Measurements from ENCODE around the gene NFE2L2. TPM values are rescaled to one million over a fixed set of nuclear protein-coding genes. Genes with fewer than 3 reads are reported as not detected.

NFE2L2 gene
- total RNA-seq, 1 donor from 2014 or later: 51.4 TPM

- TF ChIP-seq CTCF (IDR thresholded peaks at IDR 0.05; ENCODE audit: partially characterized antibody, unreplicated experiment): no peak
- no peak overlapping the region for H3K27ac Mint-ChIP-seq (ENCODE audit: unreplicated experiment)
- no peaks in the 10 kb centered on the region for H3K36me3 Mint-ChIP-seq (ENCODE audit: unreplicated experiment)
- H3K4me1 Mint-ChIP-seq (ENCODE audit: low read depth, unreplicated experiment): peaks cover 11% of the 10 kb centered on the region
- H3K4me3 Mint-ChIP-seq (ENCODE audit: unreplicated experiment): no peak overlapping the region
- no peak for DNase-seq
- no peaks in the 10 kb centered on the region for H3K9me3 Mint-ChIP-seq (ENCODE audit: unreplicated experiment)
- H3K27me3 Mint-ChIP-seq (ENCODE audit: unreplicated experiment): no peaks in the 10 kb centered on the region
Observed at GRCh38 chr2:177282181-177282641, 17.7 kb upstream of the NFE2L2 start.

- Mint-ChIP-seq H3K4me3 (ENCODE audit: unreplicated experiment) (no peak overlapping the region), H3K4me1 (ENCODE audit: low read depth, unreplicated experiment) (peaks cover 9% of the 10 kb centered on the region), H3K36me3 (ENCODE audit: unreplicated experiment) (no peaks in the 10 kb centered on the region), H3K9me3 (ENCODE audit: unreplicated experiment) (no peaks in the 10 kb centered on the region), H3K27me3 (ENCODE audit: unreplicated experiment) (no peaks in the 10 kb centered on the region), H3K27ac (ENCODE audit: unreplicated experiment) (no peak overlapping the region)
- TF ChIP-seq CTCF (IDR thresholded peaks at IDR 0.05; ENCODE audit: partially characterized antibody, unreplicated experiment): no peak
- DNase-seq: no peak
Observed at GRCh38 chr2:177281400-177282180, 17.1 kb upstream of the NFE2L2 start.

GRCh38 chr2:177279847-177280246 is 15.3 kb upstream of the NFE2L2 start:
- no peak for TF ChIP-seq CTCF (IDR thresholded peaks at IDR 0.05; ENCODE audit: partially characterized antibody, unreplicated experiment)
- H3K27me3 Mint-ChIP-seq (ENCODE audit: unreplicated experiment): no peaks in the 10 kb centered on the region
- H3K4me3 Mint-ChIP-seq (ENCODE audit: unreplicated experiment): no peak overlapping the region
- H3K9me3 Mint-ChIP-seq (ENCODE audit: unreplicated experiment): no peaks in the 10 kb centered on the region
- H3K27ac Mint-ChIP-seq (ENCODE audit: unreplicated experiment): no peak overlapping the region
- no peaks in the 10 kb centered on the region for H3K36me3 Mint-ChIP-seq (ENCODE audit: unreplicated experiment)
- H3K4me1 Mint-ChIP-seq (ENCODE audit: low read depth, unreplicated experiment): peaks cover 3% of the 10 kb centered on the region
- no peak for DNase-seq

- H3K27ac Mint-ChIP-seq (ENCODE audit: unreplicated experiment): no peak overlapping the region
- no peaks in the 10 kb centered on the region for H3K9me3 Mint-ChIP-seq (ENCODE audit: unreplicated experiment)
- no peak overlapping the region for H3K4me3 Mint-ChIP-seq (ENCODE audit: unreplicated experiment)
- no peaks in the 10 kb centered on the region for H3K27me3 Mint-ChIP-seq (ENCODE audit: unreplicated experiment)
- no peaks in the 10 kb centered on the region for H3K4me1 Mint-ChIP-seq (ENCODE audit: low read depth, unreplicated experiment)
- H3K36me3 Mint-ChIP-seq (ENCODE audit: unreplicated experiment): no peaks in the 10 kb centered on the region
- no peak for TF ChIP-seq CTCF (IDR thresholded peaks at IDR 0.05; ENCODE audit: partially characterized antibody, unreplicated experiment)
- DNase-seq: no peak
Observed at GRCh38 chr2:177275743-177276055, 11.2 kb upstream of the NFE2L2 start.

GRCh38 chr2:177275040-177275742 is 10.7 kb upstream of the NFE2L2 start:
- no peaks in the 10 kb centered on the region for H3K36me3 Mint-ChIP-seq (ENCODE audit: unreplicated experiment)
- no peaks in the 10 kb centered on the region for H3K9me3 Mint-ChIP-seq (ENCODE audit: unreplicated experiment)
- H3K27me3 Mint-ChIP-seq (ENCODE audit: unreplicated experiment): no peaks in the 10 kb centered on the region
- no peak overlapping the region for H3K27ac Mint-ChIP-seq (ENCODE audit: unreplicated experiment)
- no peak overlapping the region for H3K4me3 Mint-ChIP-seq (ENCODE audit: unreplicated experiment)
- no peak for TF ChIP-seq CTCF (IDR thresholded peaks at IDR 0.05; ENCODE audit: partially characterized antibody, unreplicated experiment)
- DNase-seq: no peak
- H3K4me1 Mint-ChIP-seq (ENCODE audit: low read depth, unreplicated experiment): no peaks in the 10 kb centered on the region
